Thyroid gland (tissue), 4 donors: ENCODE results near the gene CRYBG3. TPM values are rescaled to one million over a fixed set of nuclear protein-coding genes. Genes with fewer than 3 reads are reported as not detected.

Source experiments
- DNase-seq, 2 donors: peaks; one replicate each; pipeline ENCODE4 v3.0.0-alpha.2; 2019
- H3K27ac ChIP-seq, 3 donors: fragments of 200-600 bp; sonication (generic); 1 replicate in 2 of 3; 2 replicates in 1 of 3; pipeline ENCODE4 v1.5.1; 2016 to 2019; ENCODE audit warnings: mild to moderate bottlenecking in 1 of 3, moderate library complexity in 1 of 3
- H3K27me3 ChIP-seq: fragments of 200-600 bp; sonication (generic); one replicate; pipeline ENCODE4 v1.5.1; 2019
- H3K36me3 ChIP-seq, 2 donors: fragments of 200-600 bp; sonication (generic); one replicate each; pipeline ENCODE4 v1.5.1; 2016 to 2019
- H3K4me1 ChIP-seq, 2 donors: fragments of 200-600 bp; sonication (generic); one replicate each; pipeline ENCODE4 v1.5.1; 2017 to 2019
- H3K4me3 ChIP-seq, 3 donors: fragments of 200-600 bp; sonication (generic); replicated peaks in 1 of 3; 1 replicate in 2 of 3; 2 replicates in 1 of 3; pipeline ENCODE4 v1.5.1; 2016; ENCODE audit warnings: mild to moderate bottlenecking in 1 of 3
- H3K9me3 ChIP-seq: fragments of 200-600 bp; sonication (generic); one replicate; pipeline ENCODE4 v1.5.1; 2017
- POLR2A ChIP-seq, 2 donors: fragments of 450-650 bp; IDR thresholded peaks; one replicate each; pipeline ENCODE4 v1.6.1; 2017; ENCODE audit warnings: antibody characterized with exemption in 2 of 2, mild to moderate bottlenecking in 2 of 2, moderate library complexity in 1 of 2
- WGBS, 2 donors: methylation state at CpG; one replicate each; pipeline ENCODE4 v1.1.5; 2017; 5-methylcytosine and 5-hydroxymethylcytosine counted together
- intact Hi-C: fragments of 100-400 bp; cut with DNase I; formaldehyde crosslinking; loops from one replicate; pipeline ENCODE4 v1.15.1; 2023
- total RNA-seq, 4 donors: library from RNA; depleted of rRNA; stranded (reverse); fragments of >200 nt; gene quantifications; one replicate each; pipeline ENCODE4 v1.2.3, GENCODE V29; 2016
- TF ChIP-seq, protein P1 (sequence below), 6 experiments: fragments of 200-600 bp in 3 of 6; fragments of 450-650 bp in 3 of 6; sonication (generic) in 3 of 6; IDR thresholded peaks; one replicate each; pipeline ENCODE4 v1.5.1; 2016 to 2019; ENCODE audit warnings: antibody characterized with exemption in 6 of 6, mild to moderate bottlenecking in 2 of 6, inconsistent platforms in 1 of 6, moderate library complexity in 1 of 6

The CRYBG3 gene
- total RNA-seq, 4 donors from 2014 or later: 65.3 to 108 (median 79.4) TPM

DNA sequence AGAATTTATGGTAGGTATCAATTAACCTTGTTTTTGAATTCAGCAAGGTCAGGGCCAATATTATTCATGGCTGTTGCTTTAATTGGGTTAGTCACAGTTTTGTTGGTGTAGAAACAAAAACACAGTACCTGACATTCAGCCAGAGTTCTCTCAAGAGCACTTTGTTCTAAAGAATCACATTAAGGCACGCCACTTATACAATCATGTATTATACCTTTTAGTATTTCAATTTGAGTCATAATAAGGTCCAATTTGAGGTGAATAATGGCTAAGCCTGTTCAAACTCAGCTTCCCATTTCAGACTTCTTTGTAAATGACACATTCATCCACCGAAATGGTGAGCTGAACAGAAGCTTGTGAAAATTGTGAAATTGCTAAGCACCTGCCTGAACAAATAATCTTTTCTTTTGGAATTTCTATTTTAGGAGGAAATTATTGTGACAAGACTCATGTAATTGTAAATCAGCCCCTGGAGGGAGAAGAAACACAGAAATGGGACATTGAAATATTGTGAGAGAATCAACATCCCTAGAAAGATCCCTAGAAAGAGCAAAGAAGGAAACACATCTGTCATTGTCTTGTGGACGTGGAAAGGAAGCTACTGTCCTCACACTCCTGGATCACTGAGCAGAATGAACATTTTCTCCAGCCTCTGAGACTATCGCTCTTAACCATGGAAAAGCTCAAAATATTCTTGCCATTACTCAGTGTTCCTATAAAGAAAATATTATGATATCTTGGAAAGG is 121.2 kb downstream of the CRYBG3 start:
- 64 to 68% methylated on average over 4 of the region's 4 CpGs for WGBS, 2 donors
- DNase-seq: no peak
- Histone ChIP-seq H3K27ac (peak overlapping the region; percentile 13 to 65 (median 16)), H3K9me3 (no peaks in the 10 kb centered on the region), H3K27me3 (no peaks in the 10 kb centered on the region), H3K4me1 (peaks cover 18 to 19% of the 10 kb centered on the region in 2 donors), H3K4me3 (no peak overlapping the region), H3K36me3 (peaks cover 10 to 47% of the 10 kb centered on the region in 2 donors)
- TF ChIP-seq POLR2A (IDR thresholded peaks at IDR 0.05): no peak
- TF ChIP-seq, protein P1, sequence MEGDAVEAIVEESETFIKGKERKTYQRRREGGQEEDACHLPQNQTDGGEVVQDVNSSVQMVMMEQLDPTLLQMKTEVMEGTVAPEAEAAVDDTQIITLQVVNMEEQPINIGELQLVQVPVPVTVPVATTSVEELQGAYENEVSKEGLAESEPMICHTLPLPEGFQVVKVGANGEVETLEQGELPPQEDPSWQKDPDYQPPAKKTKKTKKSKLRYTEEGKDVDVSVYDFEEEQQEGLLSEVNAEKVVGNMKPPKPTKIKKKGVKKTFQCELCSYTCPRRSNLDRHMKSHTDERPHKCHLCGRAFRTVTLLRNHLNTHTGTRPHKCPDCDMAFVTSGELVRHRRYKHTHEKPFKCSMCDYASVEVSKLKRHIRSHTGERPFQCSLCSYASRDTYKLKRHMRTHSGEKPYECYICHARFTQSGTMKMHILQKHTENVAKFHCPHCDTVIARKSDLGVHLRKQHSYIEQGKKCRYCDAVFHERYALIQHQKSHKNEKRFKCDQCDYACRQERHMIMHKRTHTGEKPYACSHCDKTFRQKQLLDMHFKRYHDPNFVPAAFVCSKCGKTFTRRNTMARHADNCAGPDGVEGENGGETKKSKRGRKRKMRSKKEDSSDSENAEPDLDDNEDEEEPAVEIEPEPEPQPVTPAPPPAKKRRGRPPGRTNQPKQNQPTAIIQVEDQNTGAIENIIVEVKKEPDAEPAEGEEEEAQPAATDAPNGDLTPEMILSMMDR (IDR thresholded peaks at IDR 0.05): no peak
- intact Hi-C loops: no loop called here

DNA sequence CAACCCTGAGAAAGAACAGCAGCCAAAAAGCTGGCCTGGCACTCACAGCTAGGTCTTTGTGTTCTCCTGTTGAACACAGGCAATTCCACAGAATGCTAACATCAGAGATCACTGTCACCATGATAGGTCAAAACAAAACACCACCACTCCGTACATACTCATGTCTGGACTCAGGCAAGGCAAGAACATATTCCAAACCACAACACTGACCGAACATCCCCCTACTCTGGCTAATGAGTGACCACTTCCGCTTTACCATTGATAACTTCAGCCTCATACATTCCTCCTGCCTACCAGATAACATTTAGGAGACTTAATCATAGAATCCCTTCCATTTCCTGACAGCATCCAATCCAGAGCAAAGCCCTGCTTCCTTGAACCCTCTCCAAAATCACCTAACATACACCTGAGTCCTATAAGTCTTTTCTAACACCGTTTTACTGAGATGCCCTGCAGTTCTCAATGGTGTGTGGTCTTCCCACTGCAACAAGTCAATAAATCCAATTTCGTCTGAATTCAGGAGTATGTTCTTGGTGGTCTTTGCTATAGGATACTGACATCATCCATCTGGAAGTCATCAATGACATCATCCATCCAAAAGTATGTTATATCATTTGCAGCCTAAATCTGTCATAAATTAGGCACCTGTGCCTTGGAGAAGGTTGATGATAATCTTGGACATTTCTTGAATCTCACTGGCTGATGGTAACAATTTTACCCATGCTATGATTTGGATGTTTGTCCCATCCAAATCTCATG is 126.7 kb downstream of the CRYBG3 start:
- Histone ChIP-seq H3K27me3 (no peaks in the 10 kb centered on the region), H3K4me3 (no peak overlapping the region), H3K27ac (peak overlapping the region in 2 of 3 donors; percentile 55 to 63), H3K9me3 (no peaks in the 10 kb centered on the region), H3K4me1 (peaks cover 15 to 34% of the 10 kb centered on the region in 2 donors), H3K36me3 (peaks cover 14 to 51% of the 10 kb centered on the region in 2 donors)
- intact Hi-C loops: no loop called here
- DNase-seq: no peak
- WGBS, 2 donors: 93 to 94% methylated on average over 5 of the region's 5 CpGs
- no peak for TF ChIP-seq POLR2A (IDR thresholded peaks at IDR 0.05)
- TF ChIP-seq, protein P1 (IDR thresholded peaks at IDR 0.05): no peak

DNA sequence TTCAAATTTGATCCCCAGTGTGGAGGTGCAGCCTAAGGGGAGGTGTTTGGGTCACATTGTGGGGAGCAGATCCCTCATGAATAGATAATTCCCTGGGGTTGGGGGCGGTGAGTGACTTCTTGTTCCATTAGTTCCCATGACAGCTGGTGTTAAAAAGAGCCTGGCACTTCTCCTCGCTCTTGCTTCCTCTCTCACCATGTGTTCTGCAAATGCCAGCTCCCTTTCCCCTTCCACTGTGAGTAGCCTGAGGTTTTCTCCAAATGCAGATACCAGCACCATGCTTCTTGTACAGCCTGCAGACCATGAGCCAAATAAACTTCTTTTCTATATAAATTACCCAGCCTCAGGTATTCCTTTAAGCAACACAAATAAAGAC is 127.3 kb downstream of the CRYBG3 start:
- 92 to 93% methylated on average over 2 of the region's 2 CpGs for WGBS, 2 donors

DNA sequence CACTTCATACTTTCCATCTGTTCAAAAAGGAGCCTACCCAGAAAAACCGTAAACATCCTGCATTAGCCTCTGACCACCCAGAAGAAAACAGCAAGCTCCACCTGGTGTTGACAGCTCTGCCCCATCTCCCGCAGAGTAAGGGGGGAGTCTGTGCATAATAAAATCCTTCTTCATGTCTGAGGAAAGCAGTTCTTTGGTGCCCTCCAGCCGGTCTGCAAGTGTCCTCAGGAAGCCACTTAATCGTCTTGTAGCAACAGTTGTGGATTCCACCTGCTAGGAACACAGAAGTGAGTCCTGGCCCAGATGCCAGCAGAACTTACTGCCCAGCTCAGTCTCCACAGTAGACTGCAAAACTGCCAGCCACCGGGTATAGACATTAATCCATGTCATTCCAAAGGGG is 127.9 kb downstream of the CRYBG3 start:
- 27 to 39% methylated on average over 4 to 5 of the region's 5 CpGs for WGBS, 2 donors

More for the DNA sequence above, 127.3 kb downstream of the CRYBG3 start:
- TF ChIP-seq, protein P1 (IDR thresholded peaks at IDR 0.05): no peak
- TF ChIP-seq POLR2A (IDR thresholded peaks at IDR 0.05): no peak
- H3K27ac ChIP-seq: peak overlapping the region; percentile 17 to 63 (median 55)
- DNase-seq: no peak
- peaks cover 20 to 49% of the 10 kb centered on the region in 2 donors for H3K36me3 ChIP-seq
- no peak overlapping the region for H3K4me3 ChIP-seq
- peaks cover 13 to 34% of the 10 kb centered on the region in 2 donors for H3K4me1 ChIP-seq
- no peaks in the 10 kb centered on the region for H3K9me3 ChIP-seq
- intact Hi-C loops: no loop called here
- no peaks in the 10 kb centered on the region for H3K27me3 ChIP-seq

More for the DNA sequence above, 127.9 kb downstream of the CRYBG3 start:
- Histone ChIP-seq H3K4me1 (peaks cover 13 to 34% of the 10 kb centered on the region in 2 donors), H3K4me3 (no peak overlapping the region), H3K36me3 (peaks cover 26 to 51% of the 10 kb centered on the region in 2 donors), H3K27ac (peak overlapping the region; percentile 17 to 63 (median 55)), H3K9me3 (no peaks in the 10 kb centered on the region), H3K27me3 (no peaks in the 10 kb centered on the region)
- peak; percentile 79 for DNase-seq
- intact Hi-C loops: no loop called here
- TF ChIP-seq, protein P1 (IDR thresholded peaks at IDR 0.05): no peak
- TF ChIP-seq POLR2A (IDR thresholded peaks at IDR 0.05): no peak
